Tibial nerve (tissue), 4 donors: Measurements from ENCODE around the gene COMTD1. TPM values are rescaled to one million over a fixed set of nuclear protein-coding genes. Genes with fewer than 3 reads are reported as not detected.
"Not testable (repeated sequence)": the region's sequence is repeated elsewhere in the genome, so short reads cannot be mapped to it uniquely, and the experiment has no call there.

Experiments
- DNase-seq, 2 donors: peaks; one replicate each; pipeline ENCODE4 v3.0.0-alpha.2; 2019; ENCODE audit warnings: low spot score in 2 of 2
- H3K27ac ChIP-seq, 4 donors: fragments of 200-600 bp; sonication (generic) in 3 of 4; one replicate each; pipeline ENCODE4 v1.5.1; 2017 to 2019; ENCODE audit warnings: mild to moderate bottlenecking in 1 of 4
- H3K27me3 ChIP-seq, 2 donors: fragments of 200-600 bp; sonication (generic) in 1 of 2; one replicate each; pipeline versions ENCODE4 v1.5.1 to v1.6.0; 2017 to 2019
- H3K36me3 ChIP-seq, 3 donors: fragments of 200-600 bp; sonication (generic); one replicate each; pipeline ENCODE4 v1.5.1; 2018 to 2019
- H3K4me1 ChIP-seq, 4 donors: fragments of 200-600 bp; sonication (generic) in 3 of 4; one replicate each; pipeline ENCODE4 v1.5.1; 2017 to 2019
- H3K4me3 ChIP-seq, 4 donors: fragments of 200-600 bp; sonication (generic) in 3 of 4; one replicate each; pipeline ENCODE4 v1.5.1; 2017 to 2019; ENCODE audit warnings: mild to moderate bottlenecking in 1 of 4, moderate library complexity in 1 of 4
- H3K9me3 ChIP-seq, 4 donors: fragments of 200-600 bp; sonication (generic) in 3 of 4; one replicate each; pipeline ENCODE4 v1.5.1; 2017 to 2019
- CTCF ChIP-seq, 5 experiments: fragments of 200-600 bp in 3 of 5; fragments of 450-650 bp in 2 of 5; sonication (generic) in 3 of 5; IDR thresholded peaks; one replicate each; pipeline ENCODE4 v1.5.1; 2016 to 2019; ENCODE audit warnings: antibody characterized with exemption in 5 of 5, mild to moderate bottlenecking in 3 of 5, moderate library complexity in 2 of 5
- EP300 ChIP-seq, 2 donors: sonication (generic); formaldehyde crosslinking; IDR thresholded peaks; one replicate each; pipeline ENCODE4 v1.6.1; 2017; ENCODE audit warnings: antibody characterized with exemption in 2 of 2, mild to moderate bottlenecking in 1 of 2
- POLR2A ChIP-seq, 2 donors: fragments of 450-650 bp; IDR thresholded peaks; one replicate each; pipeline ENCODE4 v1.6.1; 2017; ENCODE audit warnings: antibody characterized with exemption in 2 of 2, mild to moderate bottlenecking in 2 of 2, moderate library complexity in 2 of 2
- WGBS, 2 donors: methylation state at CpG; one replicate each; pipeline ENCODE4 v1.1.5; 2018; 5-methylcytosine and 5-hydroxymethylcytosine counted together
- total RNA-seq, 4 donors: library from RNA; depleted of rRNA; stranded (reverse); fragments of >200 nt; gene quantifications; one replicate each; pipeline ENCODE4 v1.1.0, GENCODE V29; 2016

COMTD1 gene
- total RNA-seq, 4 donors from 2014 or later: 18.1 to 47.4 (median 31.6) TPM

GRCh38 chr10:75223507-75223906 lies 12.2 kb downstream of the COMTD1 start:
- peaks cover 2 to 66% (median 14%) of the 10 kb centered on the region in 3 donors for H3K36me3 ChIP-seq
- no peak for DNase-seq
- peaks cover 0 to 67% (median 35%) of the 10 kb centered on the region in 4 donors for H3K4me1 ChIP-seq
- peak overlapping the region in 2 of 4 donors; percentile 81 to 85 for H3K27ac ChIP-seq
- no peak overlapping the region for H3K4me3 ChIP-seq
- TF ChIP-seq POLR2A (IDR thresholded peaks at IDR 0.05) (no peak), EP300 (IDR thresholded peaks at IDR 0.05) (no peak), CTCF (IDR thresholded peaks at IDR 0.05) (no peak)
- H3K27me3 ChIP-seq: no peaks in the 10 kb centered on the region
- no peaks in the 10 kb centered on the region for H3K9me3 ChIP-seq
- 59% methylated on average over 2 of the region's 2 CpGs for WGBS, 2 donors

- not testable (repeated sequence) for H3K4me3 ChIP-seq, DNase-seq, H3K27ac ChIP-seq, H3K9me3 ChIP-seq, H3K27me3 ChIP-seq
- Histone ChIP-seq H3K36me3 (peaks cover 2 to 79% (median 26%) of the 10 kb centered on the region in 3 donors), H3K4me1 (peaks cover 0 to 62% (median 22%) of the 10 kb centered on the region in 4 donors)
- WGBS, 2 donors: 91 to 93% methylated on average over 8 of the region's 8 CpGs
Observed at GRCh38 chr10:75221492-75221891, 14.3 kb downstream of the COMTD1 start.

- 85 to 90% methylated on average over 4 of the region's 4 CpGs for WGBS, 2 donors
- no peak for DNase-seq
- H3K36me3 ChIP-seq: peaks cover 2 to 91% (median 26%) of the 10 kb centered on the region in 3 donors
Observed at GRCh38 chr10:75220274-75220673, 15.5 kb downstream of the COMTD1 start.

GRCh38 chr10:75212343-75212742 lies 23.4 kb downstream of the COMTD1 start:
- peak overlapping the region in 1 of 4 donors; percentile 100 for H3K27ac ChIP-seq
- H3K9me3 ChIP-seq: no peaks in the 10 kb centered on the region
- H3K36me3 ChIP-seq: peaks cover 4 to 48% (median 5%) of the 10 kb centered on the region in 3 donors
- WGBS, 2 donors: 76 to 80% methylated on average over 6 of the region's 6 CpGs
- peaks cover 5 to 63% (median 19%) of the 10 kb centered on the region in 4 donors for H3K4me1 ChIP-seq
- no peaks in the 10 kb centered on the region for H3K27me3 ChIP-seq
- no peak for DNase-seq
- peak overlapping the region in 1 of 4 donors; percentile 99 for H3K4me3 ChIP-seq
- TF ChIP-seq CTCF (IDR thresholded peaks at IDR 0.05) (no peak), POLR2A (IDR thresholded peaks at IDR 0.05) (no peak), EP300 (IDR thresholded peaks at IDR 0.05) (no peak)

More at GRCh38 chr10:75220274-75220673, 15.5 kb downstream of the COMTD1 start:
- Histone ChIP-seq H3K9me3 (no peaks in the 10 kb centered on the region), H3K27me3 (no peaks in the 10 kb centered on the region), H3K4me3 (no peak overlapping the region), H3K4me1 (peaks cover 0 to 62% (median 11%) of the 10 kb centered on the region in 4 donors), H3K27ac (no peak overlapping the region)
- TF ChIP-seq CTCF (IDR thresholded peaks at IDR 0.05) (no peak), POLR2A (IDR thresholded peaks at IDR 0.05) (no peak), EP300 (IDR thresholded peaks at IDR 0.05) (no peak)

- WGBS, 2 donors: 0% methylated on average over 38 of the region's 38 CpGs
- TF ChIP-seq CTCF (IDR thresholded peaks at IDR 0.05) (no peak), POLR2A (IDR thresholded peaks at IDR 0.05) (no peak), EP300 (IDR thresholded peaks at IDR 0.05) (no peak)
- H3K36me3 ChIP-seq: peaks cover 4 to 36% (median 4%) of the 10 kb centered on the region in 3 donors
- peaks cover 5 to 51% (median 17%) of the 10 kb centered on the region in 4 donors for H3K4me1 ChIP-seq
- H3K27me3 ChIP-seq: no peaks in the 10 kb centered on the region
- no peaks in the 10 kb centered on the region for H3K9me3 ChIP-seq
- no peak for DNase-seq
- peak overlapping the region; percentile 70 to 99 (median 86) for H3K4me3 ChIP-seq
- peak overlapping the region; percentile 97 to 100 (median 98) for H3K27ac ChIP-seq
Observed at GRCh38 chr10:75211007-75211691, 24.6 kb downstream of the COMTD1 start.
